Measurements from ENCODE around the gene WFIKKN2. TPM values are rescaled to one million over a fixed set of nuclear protein-coding genes. Genes with fewer than 3 reads are reported as not detected.

WFIKKN2 gene
- polyA plus RNA-seq, 2 of the 4 experiments (the other 2 are of a cell fraction), result not detected

DNA sequence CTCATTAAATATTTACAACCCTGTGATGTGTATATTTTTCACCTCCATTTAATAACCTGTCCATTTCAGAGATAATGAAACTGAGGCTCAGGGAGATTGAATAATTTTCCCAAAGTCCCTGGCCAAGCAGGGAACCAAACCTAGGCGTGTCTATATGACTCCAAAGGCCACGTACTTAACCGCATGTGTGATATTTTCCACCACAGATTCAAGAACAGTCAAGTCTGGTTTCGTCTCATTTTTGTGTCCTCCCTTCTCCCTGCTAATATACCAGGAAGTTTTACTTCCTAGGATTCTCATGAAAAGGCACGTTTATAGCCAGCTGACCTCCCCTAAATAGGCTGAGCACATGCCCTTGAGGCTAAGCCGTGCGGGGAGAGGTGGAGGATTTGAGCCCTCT, 15.3 kb downstream of the WFIKKN2 start:
- no peak overlapping the region for H3K4me3 ChIP-seq
- H3K4me2 ChIP-seq, result no peak overlapping the region
- ChIA-PET POLR2A (interaction anchor here (1.1 to 3.9 kb wide), 2 partner anchors 16 kb away, joined by 3 to 58 read pairs; partner anchors contain the start of gene TOB1), CTCF (interaction anchor here (0.7 to 31.4 kb wide), 15 partner anchors 10 to 454 kb away, joined by 3 to 1502 read pairs (median 5); partner anchors contain the start of genes LRRC59, TOB1 and WFIKKN2)
- H3K27ac ChIP-seq, result no peak overlapping the region
- no peak for ATAC-seq
- no peak for DNase-seq (ENCODE audit: low read depth in 1 of 2, low spot score in 1 of 2)
- no peaks in the 10 kb centered on the region for H3K9me3 ChIP-seq
- WGBS (ENCODE audit: missing lambda C conversion rate), result 84% methylated on average over 7 of the region's 7 CpGs
- no peak for FAIRE-seq
- TF ChIP-seq CBX2 (IDR thresholded peaks at IDR 0.05; ENCODE audit: borderline replicate concordance, low read depth), result no peak
- TF ChIP-seq HDAC2 (IDR thresholded peaks at IDR 0.05), result 0 out of 2 replicates have a peak, but pooled peaks have one; percentile 28
- H3K4me1 ChIP-seq, result peaks cover 16% of the 10 kb centered on the region

GRCh38 chr17:50853015-50853615, 17.7 kb downstream of the WFIKKN2 start:
- Histone ChIP-seq H3K4me3 (no peak overlapping the region), H3K27ac (peak overlapping the region in 1 of 2 experiments; percentile 80; a peak in 2 of 6 replicates), H3K9me3 (no peaks in the 10 kb centered on the region), H3K4me2 (no peak overlapping the region), H3K4me1 (peaks cover 25% of the 10 kb centered on the region)
- ATAC-seq (no peak), FAIRE-seq (no peak), DNase-seq (ENCODE audit: low read depth in 1 of 2, low spot score in 1 of 2) (no peak)
- WGBS (ENCODE audit: missing lambda C conversion rate), result 84% methylated on average over 6 of the region's 6 CpGs
- POLR2A ChIA-PET, result interaction anchor here (1.1 to 3.9 kb wide), 5 partner anchors 8 to 103 kb away, joined by 3 to 58 read pairs (median 7); partner anchors contain the start of gene TOB1
- TF ChIP-seq SREBF2 (IDR thresholded peaks at IDR 0.05) (no peak), ELK1 (IDR thresholded peaks at IDR 0.05; ENCODE audit: low read depth, low read length) (no peak), POLR2AphosphoS2 (conservative IDR thresholded peaks at IDR 0.05; ENCODE audit: low read length) (no peak), TP53 (CRISPR knock-in tag; IDR thresholded peaks at IDR 0.05) (no peak), ZC3H11A (IDR thresholded peaks at IDR 0.05) (no peak), RARB (CRISPR knock-in tag; IDR thresholded peaks at IDR 0.05) (no peak), HOXA7 (CRISPR knock-in tag; IDR thresholded peaks at IDR 0.05) (no peak), SMC3 (IDR thresholded peaks at IDR 0.05) (no peak), RAD21 (conservative IDR thresholded peaks at IDR 0.05 in 1 of 2, IDR thresholded peaks at IDR 0.05 in 1 of 2) (no peak), USF2 (IDR thresholded peaks at IDR 0.05) (no peak), PBX3 (IDR thresholded peaks at IDR 0.05) (no peak), PHF8 (IDR thresholded peaks at IDR 0.05; ENCODE audit: borderline replicate concordance, low read depth) (no peak), NFE2L2 (conservative IDR thresholded peaks at IDR 0.05; ENCODE audit: low read length) (no peak), HDAC2 (IDR thresholded peaks at IDR 0.05) (no peak), HOXB5 (CRISPR knock-in tag; IDR thresholded peaks at IDR 0.05) (no peak), RCOR1 (IDR thresholded peaks at IDR 0.05; ENCODE audit: low read depth, low read length) (no peak)
- TF ChIP-seq, protein P1, sequence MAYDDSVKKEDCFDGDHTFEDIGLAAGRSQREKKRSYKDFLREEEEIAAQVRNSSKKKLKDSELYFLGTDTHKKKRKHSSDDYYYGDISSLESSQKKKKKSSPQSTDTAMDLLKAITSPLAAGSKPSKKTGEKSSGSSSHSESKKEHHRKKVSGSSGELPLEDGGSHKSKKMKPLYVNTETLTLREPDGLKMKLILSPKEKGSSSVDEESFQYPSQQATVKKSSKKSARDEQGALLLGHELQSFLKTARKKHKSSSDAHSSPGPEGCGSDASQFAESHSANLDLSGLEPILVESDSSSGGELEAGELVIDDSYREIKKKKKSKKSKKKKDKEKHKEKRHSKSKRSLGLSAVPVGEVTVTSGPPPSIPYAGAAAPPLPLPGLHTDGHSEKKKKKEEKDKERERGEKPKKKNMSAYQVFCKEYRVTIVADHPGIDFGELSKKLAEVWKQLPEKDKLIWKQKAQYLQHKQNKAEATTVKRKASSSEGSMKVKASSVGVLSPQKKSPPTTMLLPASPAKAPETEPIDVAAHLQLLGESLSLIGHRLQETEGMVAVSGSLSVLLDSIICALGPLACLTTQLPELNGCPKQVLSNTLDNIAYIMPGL (CRISPR knock-in tag; IDR thresholded peaks at IDR 0.05; ENCODE audit: borderline replicate concordance), result no peak
- CTCF ChIA-PET, result interaction anchor here (0.7 to 31.4 kb wide), 55 partner anchors 10 to 371 kb away, joined by 3 to 1502 read pairs (median 6); partner anchors contain the start of genes NME1, SPATA20, TOB1 and WFIKKN2

Measured in A549 (cell line).